K562 (cell line): ENCODE results near the gene DCUN1D1. TPM values are rescaled to one million over a fixed set of nuclear protein-coding genes. Genes with fewer than 3 reads are reported as not detected.

Experiments
- ARID2 ChIP-seq: fragments of 450-650 bp; IDR thresholded peaks from 2 replicates; pipeline ENCODE4 v1.6.1; 2017; ENCODE audit warnings: antibody characterized with exemption, mild to moderate bottlenecking
- BCL6 ChIP-seq: fragments of 250-450 bp; sonication (Bioruptor Pico); IDR thresholded peaks from 2 replicates; pipeline ENCODE4 v1.4.0; 2020
- CBFA2T3 ChIP-seq: fragments of 450-650 bp; IDR thresholded peaks from 2 replicates; pipeline ENCODE4 v1.6.1; 2017
- ELF1 ChIP-seq: fragments of 200-800 bp; sonication (Bioruptor generic); IDR thresholded peaks from 2 replicates; pipeline ENCODE4 v1.6.1; 2016; ENCODE audit warnings: missing genetic modification characterization, missing compliant biosample characterization
- ETS2 ChIP-seq: IDR thresholded peaks from 2 replicates; pipeline ENCODE4 v1.6.1; 2016; ENCODE audit warnings: borderline replicate concordance, missing genetic modification characterization, mild to moderate bottlenecking, moderate library complexity, missing compliant biosample characterization; ENCODE audit not compliant: poor library complexity, severe bottlenecking
- HEY1 ChIP-seq: fragments of 250-450 bp; sonication (Bioruptor Pico); IDR thresholded peaks from 2 replicates; pipeline ENCODE4 v1.5.0; 2020; ENCODE audit warnings: mild to moderate bottlenecking, moderate library complexity, borderline replicate concordance
- KAT7 ChIP-seq: sonication (generic); formaldehyde crosslinking; IDR thresholded peaks from 2 replicates; pipeline ENCODE4 v1.8.0; 2022; ENCODE audit warnings: missing genetic modification reagents, mild to moderate bottlenecking, borderline replicate concordance
- MAFK ChIP-seq: IDR thresholded peaks from 2 replicates; pipeline ENCODE4 v1.6.1; 2011; ENCODE audit warnings: low read length, improper control_type of control experiment
- NFIX ChIP-seq: fragments of 250-450 bp; sonication (Bioruptor Pico); IDR thresholded peaks from 2 replicates; pipeline ENCODE4 v1.4.0; 2020; ENCODE audit warnings: low read depth, mild to moderate bottlenecking, moderate library complexity
- PHB2 ChIP-seq: fragments of 450-650 bp; IDR thresholded peaks from 2 replicates; pipeline ENCODE4 v1.6.1; 2017; ENCODE audit warnings: low read depth
- PRMT5 ChIP-seq: sonication (generic); formaldehyde crosslinking; IDR thresholded peaks from 2 replicates; pipeline ENCODE4 v1.5.0; 2020; ENCODE audit warnings: missing genetic modification reagents
- RBM17 ChIP-seq: fragments of 200-400 bp; formaldehyde crosslinking; IDR thresholded peaks from 2 replicates; pipeline ENCODE4 v1.6.1; 2017; ENCODE audit warnings: low read depth, mild to moderate bottlenecking, low read length, borderline replicate concordance
- SAFB2 ChIP-seq: fragments of 200-400 bp; formaldehyde crosslinking; IDR thresholded peaks from 2 replicates; pipeline ENCODE4 v1.6.1; 2018; ENCODE audit warnings: borderline replicate concordance, low read length, low read depth, moderate library complexity; ENCODE audit not compliant: severe bottlenecking
- SRSF1 ChIP-seq: fragments of 200-400 bp; formaldehyde crosslinking; IDR thresholded peaks from 2 replicates; pipeline ENCODE4 v1.6.1; 2017; ENCODE audit warnings: mild to moderate bottlenecking, low read depth, low read length, moderate library complexity
- TCF7L2 ChIP-seq: fragments of 150-350 bp; IDR thresholded peaks from 2 replicates; pipeline ENCODE4 v1.6.1; 2016; ENCODE audit warnings: low read depth, mild to moderate bottlenecking, low read length, moderate library complexity
- TEAD1 ChIP-seq, 2 experiments: fragments of 450-650 bp in 1 of 2; sonication (generic) in 1 of 2; formaldehyde crosslinking; IDR thresholded peaks; 2 replicates each; pipeline versions ENCODE4 v1.4.0 to v1.8.0; 2020 to 2022; ENCODE audit warnings: mild to moderate bottlenecking in 2 of 2, missing genetic modification reagents in 1 of 2
- YY1 ChIP-seq, 3 experiments: IDR thresholded peaks; 2 replicates each; pipeline ENCODE4 v1.6.1; 2011; ENCODE audit warnings: low read length in 2 of 3, mild to moderate bottlenecking in 2 of 3, moderate library complexity in 2 of 3, borderline replicate concordance in 1 of 3, control low read depth in 1 of 3, low read depth in 1 of 3; ENCODE audit not compliant: insufficient read depth in 3 of 3, insufficient replicate concordance in 2 of 3, control insufficient read depth in 1 of 3, insufficient read length in 1 of 3; ENCODE audit errors: extremely low read depth in 1 of 3
- ZNF146 ChIP-seq: IDR thresholded peaks from one replicate; pipeline ENCODE4 v1.6.1; 2018; ENCODE audit warnings: missing compliant biosample characterization; ENCODE audit not compliant: unreplicated experiment
- ZNF239 ChIP-seq: fragments of 250-450 bp; sonication (Bioruptor Pico); IDR thresholded peaks from 2 replicates; pipeline ENCODE4 v1.4.0; 2020; ENCODE audit warnings: mild to moderate bottlenecking
- ZNF253 ChIP-seq: fragments of 250-450 bp; sonication (Bioruptor Pico); conservative IDR thresholded peaks from 2 replicates; pipeline ENCODE4 v1.6.1; 2021; ENCODE audit warnings: mild to moderate bottlenecking
- ZNF584 ChIP-seq: fragments of 200-800 bp; sonication (Bioruptor generic); IDR thresholded peaks from 2 replicates; pipeline ENCODE4 v1.6.1; 2016; ENCODE audit warnings: low read depth, mild to moderate bottlenecking, missing genetic modification characterization, missing compliant biosample characterization
- polyA plus RNA-seq, 8 experiments: library from polyadenylated mRNA; depleted of rRNA in 4 of 8; stranded (reverse) in 5 of 8; unstranded in 3 of 8; fragments of >200 nt; fragmentation: Nextera tagmentation in 2 of 8; fragmentation: Illumina TruSeq in 1 of 8; extraction: Ambion mirVana in 2 of 8; extraction: Trizol in 1 of 8; gene quantifications; 2 replicates each; pipeline versions ENCODE4 v1.2.1 to v1.2.3, GENCODE V29; 2011 to 2014; ENCODE audit warnings: inconsistent platforms in 1 of 8, missing spikeins in 1 of 8
- total RNA-seq, 7 experiments: library from RNA; depleted of rRNA in 6 of 7; stranded (reverse); fragments of >200 nt in 6 of 7; fragmentation: Illumina TruSeq in 2 of 7; extraction: Trizol in 2 of 7; gene quantifications; 2 replicates each; pipeline versions ENCODE4 v1.2.1 to v1.2.3, GENCODE V29; 2011 to 2021; ENCODE audit warnings: low replicate concordance in 1 of 7
- TF ChIP-seq, protein P1 (sequence below): fragments of 450-650 bp; IDR thresholded peaks from one replicate; pipeline ENCODE4 v1.6.1; 2018; ENCODE audit warnings: mild to moderate bottlenecking, moderate library complexity; ENCODE audit not compliant: partially characterized antibody
- TF ChIP-seq, protein P2 (sequence below): fragments of 250-450 bp; sonication (Bioruptor Pico); IDR thresholded peaks from 2 replicates; pipeline ENCODE4 v1.4.0; 2020

DCUN1D1 gene
- total and polyA plus RNA-seq, 9 of the 15 experiments (the other 6 are each of a cell fraction or from before 2014, with no cell fraction given) = 11.4 to 46.8 (median 28.2) TPM

- peak; percentile 45; the same call in 1 of the 2 replicates for TF ChIP-seq PHB2
- TF ChIP-seq PRMT5 (CRISPR knock-in tag) = no peak
- peak in 1 of 3 experiments; percentile 12 for TF ChIP-seq YY1 (IDR thresholded peaks at IDR 0.05; ENCODE audit: borderline replicate concordance in 1 of 3, control insufficient read depth in 1 of 3, extremely low read depth in 1 of 3, insufficient read depth in 3 of 3, insufficient read length in 1 of 3, insufficient replicate concordance in 2 of 3, low read depth in 1 of 3, low read length in 2 of 3)
- TF ChIP-seq TCF7L2 = no peak
- TF ChIP-seq ZNF239 (CRISPR knock-in tag) = no peak
- no peak for TF ChIP-seq ZNF146 (CRISPR knock-in tag)
- no peak for TF ChIP-seq RBM17
- TF ChIP-seq ZNF584 (CRISPR knock-in tag) = no peak
- TF ChIP-seq ELF1 (tag) = no peak
- TF ChIP-seq NFIX (CRISPR knock-in tag) = no peak
- TF ChIP-seq, protein P1, sequence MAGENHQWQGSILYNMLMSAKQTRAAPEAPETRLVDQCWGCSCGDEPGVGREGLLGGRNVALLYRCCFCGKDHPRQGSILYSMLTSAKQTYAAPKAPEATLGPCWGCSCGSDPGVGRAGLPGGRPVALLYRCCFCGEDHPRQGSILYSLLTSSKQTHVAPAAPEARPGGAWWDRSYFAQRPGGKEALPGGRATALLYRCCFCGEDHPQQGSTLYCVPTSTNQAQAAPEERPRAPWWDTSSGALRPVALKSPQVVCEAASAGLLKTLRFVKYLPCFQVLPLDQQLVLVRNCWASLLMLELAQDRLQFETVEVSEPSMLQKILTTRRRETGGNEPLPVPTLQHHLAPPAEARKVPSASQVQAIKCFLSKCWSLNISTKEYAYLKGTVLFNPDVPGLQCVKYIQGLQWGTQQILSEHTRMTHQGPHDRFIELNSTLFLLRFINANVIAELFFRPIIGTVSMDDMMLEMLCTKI = no peak
- TF ChIP-seq CBFA2T3 = peak; percentile 98
- TF ChIP-seq KAT7 (CRISPR knock-in tag) = no peak
- TF ChIP-seq MAFK = peak; percentile 92
- no peak for TF ChIP-seq ARID2
- TF ChIP-seq ZNF253 (CRISPR knock-in tag) = no peak
- peak; percentile 7 to 83; a peak in 2 of 4 replicates for TF ChIP-seq TEAD1 (CRISPR knock-in tag; IDR thresholded peaks at IDR 0.05)
- no peak for TF ChIP-seq SRSF1
- TF ChIP-seq ETS2 (tag) = no peak
- TF ChIP-seq, protein P2, sequence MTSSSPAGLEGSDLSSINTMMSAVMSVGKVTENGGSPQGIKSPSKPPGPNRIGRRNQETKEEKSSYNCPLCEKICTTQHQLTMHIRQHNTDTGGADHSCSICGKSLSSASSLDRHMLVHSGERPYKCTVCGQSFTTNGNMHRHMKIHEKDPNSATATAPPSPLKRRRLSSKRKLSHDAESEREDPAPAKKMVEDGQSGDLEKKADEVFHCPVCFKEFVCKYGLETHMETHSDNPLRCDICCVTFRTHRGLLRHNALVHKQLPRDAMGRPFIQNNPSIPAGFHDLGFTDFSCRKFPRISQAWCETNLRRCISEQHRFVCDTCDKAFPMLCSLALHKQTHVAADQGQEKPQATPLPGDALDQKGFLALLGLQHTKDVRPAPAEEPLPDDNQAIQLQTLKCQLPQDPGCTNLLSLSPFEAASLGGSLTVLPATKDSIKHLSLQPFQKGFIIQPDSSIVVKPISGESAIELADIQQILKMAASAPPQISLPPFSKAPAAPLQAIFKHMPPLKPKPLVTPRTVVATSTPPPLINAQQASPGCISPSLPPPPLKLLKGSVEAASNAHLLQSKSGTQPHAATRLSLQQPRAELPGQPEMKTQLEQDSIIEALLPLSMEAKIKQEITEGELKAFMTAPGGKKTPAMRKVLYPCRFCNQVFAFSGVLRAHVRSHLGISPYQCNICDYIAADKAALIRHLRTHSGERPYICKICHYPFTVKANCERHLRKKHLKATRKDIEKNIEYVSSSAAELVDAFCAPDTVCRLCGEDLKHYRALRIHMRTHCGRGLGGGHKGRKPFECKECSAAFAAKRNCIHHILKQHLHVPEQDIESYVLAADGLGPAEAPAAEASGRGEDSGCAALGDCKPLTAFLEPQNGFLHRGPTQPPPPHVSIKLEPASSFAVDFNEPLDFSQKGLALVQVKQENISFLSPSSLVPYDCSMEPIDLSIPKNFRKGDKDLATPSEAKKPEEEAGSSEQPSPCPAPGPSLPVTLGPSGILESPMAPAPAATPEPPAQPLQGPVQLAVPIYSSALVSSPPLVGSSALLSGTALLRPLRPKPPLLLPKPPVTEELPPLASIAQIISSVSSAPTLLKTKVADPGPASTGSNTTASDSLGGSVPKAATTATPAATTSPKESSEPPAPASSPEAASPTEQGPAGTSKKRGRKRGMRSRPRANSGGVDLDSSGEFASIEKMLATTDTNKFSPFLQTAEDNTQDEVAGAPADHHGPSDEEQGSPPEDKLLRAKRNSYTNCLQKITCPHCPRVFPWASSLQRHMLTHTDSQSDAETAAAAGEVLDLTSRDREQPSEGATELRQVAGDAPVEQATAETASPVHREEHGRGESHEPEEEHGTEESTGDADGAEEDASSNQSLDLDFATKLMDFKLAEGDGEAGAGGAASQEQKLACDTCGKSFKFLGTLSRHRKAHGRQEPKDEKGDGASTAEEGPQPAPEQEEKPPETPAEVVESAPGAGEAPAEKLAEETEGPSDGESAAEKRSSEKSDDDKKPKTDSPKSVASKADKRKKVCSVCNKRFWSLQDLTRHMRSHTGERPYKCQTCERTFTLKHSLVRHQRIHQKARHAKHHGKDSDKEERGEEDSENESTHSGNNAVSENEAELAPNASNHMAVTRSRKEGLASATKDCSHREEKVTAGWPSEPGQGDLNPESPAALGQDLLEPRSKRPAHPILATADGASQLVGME (CRISPR knock-in tag) = no peak
- no peak for TF ChIP-seq SAFB2
- no peak for TF ChIP-seq HEY1 (CRISPR knock-in tag)
- TF ChIP-seq BCL6 (CRISPR knock-in tag) = no peak
Measured at GRCh38 chr3:182920515-182921084, 59.7 kb downstream of the DCUN1D1 start (continued).
